ENCODE results near the gene WTIP.

WTIP gene

DNA sequence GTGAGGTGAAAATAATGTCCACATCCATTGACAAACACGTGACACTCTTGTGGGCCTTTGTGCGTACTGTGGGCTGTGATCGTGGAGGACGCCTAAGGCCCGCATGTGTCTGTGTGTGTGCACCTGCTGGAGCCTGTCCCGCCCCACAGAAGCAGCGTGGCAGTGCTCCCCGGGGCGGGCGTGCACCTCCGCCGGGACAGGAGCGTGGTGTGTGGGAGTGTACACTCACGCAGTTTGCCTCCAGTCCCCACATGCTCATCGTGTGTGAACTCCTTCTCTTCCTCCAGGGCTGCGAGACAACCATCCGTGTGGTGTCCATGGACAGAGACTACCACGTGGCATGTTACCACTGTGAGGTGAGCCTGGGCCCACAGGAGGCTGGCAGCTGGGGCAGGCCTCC lies 13.9 kb downstream of the WTIP start:
- no peak for TF ChIP-seq CTCF (IDR thresholded peaks at IDR 0.05; ENCODE audit: low read depth, low read length, missing control alignments)
- H3K4me3 ChIP-seq (ENCODE audit: low read depth, low read length), result no peak overlapping the region
- in situ Hi-C loops (cut with HindIII; ENCODE audit: low sequenced_read_pairs), result no loop called here
- no peak for DNase-seq (ENCODE audit: low read depth)

GRCh38 chr19:34497112-34497805 lies 15.7 kb downstream of the WTIP start:
- no peak for DNase-seq (ENCODE audit: low read depth)
- H3K4me3 ChIP-seq (ENCODE audit: low read depth, low read length), result no peak overlapping the region
- no peak for TF ChIP-seq CTCF (IDR thresholded peaks at IDR 0.05; ENCODE audit: low read depth, low read length, missing control alignments)
- in situ Hi-C loops (cut with HindIII; ENCODE audit: low sequenced_read_pairs), result no loop called here

- DNase-seq (ENCODE audit: low read depth), result no peak
- TF ChIP-seq CTCF (IDR thresholded peaks at IDR 0.05; ENCODE audit: low read depth, low read length, missing control alignments), result no peak
- in situ Hi-C loops (cut with HindIII; ENCODE audit: low sequenced_read_pairs), result no loop called here
- H3K4me3 ChIP-seq (ENCODE audit: low read depth, low read length), result no peak overlapping the region
Observed at GRCh38 chr19:34499155-34499834, 17.7 kb downstream of the WTIP start.

DNA sequence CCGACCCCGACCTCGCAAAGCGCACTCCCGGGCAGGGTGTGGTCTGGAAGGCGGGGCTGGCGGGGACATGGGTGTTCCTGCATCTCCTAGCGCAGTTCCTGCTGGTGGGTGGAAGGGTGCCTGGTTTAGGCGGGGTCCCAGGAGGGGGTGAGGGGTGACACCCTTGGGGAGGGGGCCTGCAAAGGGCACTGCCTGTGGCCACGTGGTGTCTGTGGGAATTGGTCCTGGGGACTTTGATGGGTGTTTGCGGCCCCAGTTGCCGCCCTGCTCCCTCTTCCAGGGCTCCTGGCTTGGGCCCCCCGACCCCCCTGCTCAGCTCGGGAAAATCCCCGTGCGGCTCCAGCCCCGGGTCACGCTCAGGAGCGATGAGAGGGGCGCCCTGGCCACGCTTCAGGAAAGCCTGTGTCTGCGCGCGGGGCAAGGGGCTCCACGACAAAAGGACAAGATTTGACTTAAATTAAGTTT lies 19.1 kb downstream of the WTIP start:
- no peak overlapping the region for H3K4me3 ChIP-seq (ENCODE audit: low read depth, low read length)
- DNase-seq (ENCODE audit: low read depth), result no peak
- in situ Hi-C loops (cut with HindIII; ENCODE audit: low sequenced_read_pairs), result no loop called here
- TF ChIP-seq CTCF (IDR thresholded peaks at IDR 0.05; ENCODE audit: low read depth, low read length, missing control alignments), result no peak

DNA sequence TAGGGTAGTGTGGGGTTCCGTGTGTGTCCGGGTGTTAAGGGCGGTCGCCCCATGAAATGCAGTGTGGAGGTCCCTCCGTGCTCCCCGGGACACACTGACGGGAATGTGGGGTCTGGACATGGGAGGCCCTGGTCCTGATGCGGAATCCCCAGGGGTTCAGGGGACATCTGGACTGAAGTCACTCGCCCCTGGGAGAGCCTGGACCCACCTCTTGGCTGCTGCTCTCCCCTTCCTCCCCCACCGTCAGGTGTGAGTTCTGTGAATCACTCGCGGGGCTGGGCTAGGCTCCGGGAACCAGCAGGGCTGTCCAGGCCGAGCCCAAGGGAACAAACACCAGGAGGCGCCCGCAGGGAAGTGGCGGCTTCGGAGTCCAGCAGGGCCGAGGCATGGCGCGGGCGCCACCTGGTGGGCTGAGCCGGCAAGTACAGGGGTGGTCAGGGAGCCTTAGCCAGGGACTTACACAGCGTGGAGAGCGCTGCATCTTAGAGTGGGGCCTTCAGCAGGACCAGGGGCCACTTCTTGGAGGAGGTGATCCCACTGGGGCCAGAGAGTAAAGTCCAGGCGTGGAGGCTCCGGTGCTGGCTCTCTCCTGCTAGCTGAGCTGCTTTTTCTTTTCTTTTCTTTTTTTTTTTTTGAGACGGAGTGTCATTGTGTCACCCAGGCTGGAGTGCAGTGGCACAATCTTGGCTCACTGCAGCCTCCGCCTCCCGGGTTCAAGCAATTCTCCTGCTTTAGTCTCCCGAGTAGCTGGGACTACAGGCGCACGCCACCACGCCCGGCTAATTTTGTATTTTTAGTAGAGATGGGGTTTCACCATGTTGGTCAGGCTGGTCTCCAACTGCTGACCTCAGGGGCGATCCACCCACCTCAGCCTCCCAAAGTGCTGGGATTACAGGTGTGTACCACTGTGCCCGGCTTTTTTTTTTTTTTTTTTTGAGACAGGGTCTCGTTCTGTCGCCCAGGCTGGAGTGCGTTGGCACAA lies 20.1 kb downstream of the WTIP start:
- peak; percentile 100 for TF ChIP-seq CTCF (IDR thresholded peaks at IDR 0.05; ENCODE audit: low read depth, low read length, missing control alignments)
- H3K4me3 ChIP-seq (ENCODE audit: low read depth, low read length), result no peak overlapping the region
- in situ Hi-C loops (cut with HindIII; ENCODE audit: low sequenced_read_pairs), result no loop called here
- peak; percentile 78 for DNase-seq (ENCODE audit: low read depth)
